ENCODE data around the gene VWA5B2. TPM values are rescaled to one million over a fixed set of nuclear protein-coding genes. Genes with fewer than 3 reads are reported as not detected.

VWA5B2 gene
- total and polyA plus RNA-seq, 2 of the 4 experiments (the other 2 are of a cell fraction) = not detected

DNA sequence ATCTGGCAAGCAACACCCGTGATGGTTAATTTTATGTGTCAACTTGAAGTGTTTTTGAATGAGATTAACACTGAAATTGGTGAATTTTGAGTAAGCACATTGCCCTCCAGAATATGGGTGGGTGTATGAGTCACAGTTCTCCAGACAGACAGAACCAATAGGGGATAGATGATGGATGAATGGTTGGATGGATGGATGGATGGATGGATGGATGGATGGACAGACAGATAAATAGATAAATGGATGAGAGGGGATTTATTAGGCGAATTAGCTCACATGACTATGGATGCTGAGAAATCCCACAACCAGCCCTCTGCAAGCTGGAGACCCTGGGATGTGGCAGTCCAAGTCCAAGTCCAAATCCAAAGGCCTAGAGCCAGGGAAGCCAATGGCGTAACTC is 5.4 kb upstream of the VWA5B2 start:
- no TSS peak for BruUV-seq (replicated peaks)
- Histone ChIP-seq H2AK9ac (replicated peaks; ENCODE audit: low read depth, low read length, poor library complexity) (no peak overlapping the region), H2BK120ac (ENCODE audit: low read depth, low read length) (no peak overlapping the region), H3K56ac (ENCODE audit: extremely low read depth, insufficient read depth, low read length) (no peak overlapping the region), H3K27me3 (ENCODE audit: control insufficient read depth, insufficient read depth, low read length) (peaks cover 27% of the 10 kb centered on the region), H3K14ac (replicated peaks; ENCODE audit: low read depth, low read length) (no peak overlapping the region), H3K36me3 (ENCODE audit: control insufficient read depth, insufficient read depth, low read length) (no peaks in the 10 kb centered on the region), H3K18ac (ENCODE audit: low read depth, low read length) (no peak overlapping the region), H3K4me3 (ENCODE audit: insufficient read depth, low read depth, low read length) (no peak overlapping the region), H4K8ac (ENCODE audit: low read depth in 2 of 2, low read length in 2 of 2) (no peak overlapping the region), H3K9ac (ENCODE audit: low read depth, low read length) (no peak overlapping the region), H2BK15ac (ENCODE audit: low read depth, low read length) (no peak overlapping the region), H2BK5ac (ENCODE audit: low read depth, low read length, poor library complexity, severe bottlenecking) (no peak overlapping the region), H2AFZ (replicated peaks; ENCODE audit: low read length, poor library complexity) (no peak overlapping the region), H3K9me3 (ENCODE audit: control insufficient read depth, insufficient read depth, low read length) (no peaks in the 10 kb centered on the region), H3K9me1 (ENCODE audit: insufficient read depth, low read length) (no peaks in the 10 kb centered on the region), H3K4me1 (ENCODE audit: control insufficient read depth, insufficient read depth, low read length) (no peaks in the 10 kb centered on the region), H4K91ac (ENCODE audit: insufficient read depth, low read depth, low read length) (no peak overlapping the region), H3K27ac (ENCODE audit: insufficient read depth, low read length) (no peak overlapping the region), H3K4ac (ENCODE audit: low read depth, low read length) (no peak overlapping the region), H3K4me2 (ENCODE audit: low read depth, low read length) (no peak overlapping the region), H4K20me1 (ENCODE audit: insufficient read depth, low read length) (no peaks in the 10 kb centered on the region), H2BK20ac (ENCODE audit: low read depth, low read length) (no peak overlapping the region), H2AK5ac (ENCODE audit: low read depth, low read length) (no peak overlapping the region), H4K5ac (ENCODE audit: low read depth, low read length) (no peak overlapping the region), H3K79me1 (ENCODE audit: low read depth in 1 of 2, low read length in 2 of 2) (no peaks in the 10 kb centered on the region), H3K23ac (ENCODE audit: low read depth, low read length) (no peak overlapping the region)
- intact Hi-C loops (cut with micrococcal nuclease) (no loop called here), dilution Hi-C loops (cut with HindIII; ENCODE audit: low sequenced_read_pairs, unreplicated experiment) (no loop called here), in situ Hi-C loops (cut with MboI; ENCODE audit: low sequenced_read_pairs) (no loop called here)
- ATAC-seq (ENCODE audit: low read depth) = no peak
- ChIA-PET CTCF (no interaction called here), POLR2A (ENCODE audit: unreplicated experiment) (no interaction called here)
- DNase-seq = no peak
- TF ChIP-seq RFX5 (IDR thresholded peaks at IDR 0.05; ENCODE audit: low read depth, low read length) (no peak), MAZ (IDR thresholded peaks at IDR 0.05; ENCODE audit: borderline replicate concordance, low read depth, low read length) (no peak), POLR2A (IDR thresholded peaks at IDR 0.05; ENCODE audit: low read depth, low read length) (no peak), MAFK (IDR thresholded peaks at IDR 0.05; ENCODE audit: low read depth, low read length) (no peak), NFE2L2 (IDR thresholded peaks at IDR 0.05; ENCODE audit: low read depth, low read length) (no peak), RAD21 (IDR thresholded peaks at IDR 0.05; ENCODE audit: low read length) (no peak), RCOR1 (IDR thresholded peaks at IDR 0.05; ENCODE audit: insufficient replicate concordance, low read length) (no peak), SMC3 (IDR thresholded peaks at IDR 0.05; ENCODE audit: low read depth, low read length) (no peak), CTCF (conservative IDR thresholded peaks at IDR 0.05; ENCODE audit: low read depth, low read length) (no peak), BHLHE40 (IDR thresholded peaks at IDR 0.05; ENCODE audit: low read depth, low read length) (no peak), MXI1 (IDR thresholded peaks at IDR 0.05; ENCODE audit: borderline replicate concordance, low read depth, low read length) (no peak), CHD1 (IDR thresholded peaks at IDR 0.05; ENCODE audit: low read depth, low read length) (no peak)
- TF ChIP-seq, protein P1, sequence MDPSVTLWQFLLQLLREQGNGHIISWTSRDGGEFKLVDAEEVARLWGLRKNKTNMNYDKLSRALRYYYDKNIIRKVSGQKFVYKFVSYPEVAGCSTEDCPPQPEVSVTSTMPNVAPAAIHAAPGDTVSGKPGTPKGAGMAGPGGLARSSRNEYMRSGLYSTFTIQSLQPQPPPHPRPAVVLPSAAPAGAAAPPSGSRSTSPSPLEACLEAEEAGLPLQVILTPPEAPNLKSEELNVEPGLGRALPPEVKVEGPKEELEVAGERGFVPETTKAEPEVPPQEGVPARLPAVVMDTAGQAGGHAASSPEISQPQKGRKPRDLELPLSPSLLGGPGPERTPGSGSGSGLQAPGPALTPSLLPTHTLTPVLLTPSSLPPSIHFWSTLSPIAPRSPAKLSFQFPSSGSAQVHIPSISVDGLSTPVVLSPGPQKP (IDR thresholded peaks at IDR 0.05; ENCODE audit: borderline replicate concordance, low read depth, low read length) = no peak
- TF ChIP-seq, protein P2, sequence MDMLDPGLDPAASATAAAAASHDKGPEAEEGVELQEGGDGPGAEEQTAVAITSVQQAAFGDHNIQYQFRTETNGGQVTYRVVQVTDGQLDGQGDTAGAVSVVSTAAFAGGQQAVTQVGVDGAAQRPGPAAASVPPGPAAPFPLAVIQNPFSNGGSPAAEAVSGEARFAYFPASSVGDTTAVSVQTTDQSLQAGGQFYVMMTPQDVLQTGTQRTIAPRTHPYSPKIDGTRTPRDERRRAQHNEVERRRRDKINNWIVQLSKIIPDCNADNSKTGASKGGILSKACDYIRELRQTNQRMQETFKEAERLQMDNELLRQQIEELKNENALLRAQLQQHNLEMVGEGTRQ (IDR thresholded peaks at IDR 0.05; ENCODE audit: low read depth, low read length) = no peak
- 69% methylated on average over 2 of the region's 3 CpGs; no CpG with 5 or more reads in 1 of the 2 experiments for WGBS, 2 experiments (ENCODE audit: extremely low coverage in 2 of 2, insufficient read length in 1 of 2)
